Myometrial cell (primary cell): ENCODE results near the gene OR2AE1. TPM values are rescaled to one million over a fixed set of nuclear protein-coding genes. Genes with fewer than 3 reads are reported as not detected.

ENCODE experiments used
- total RNA-seq: library from RNA; depleted of rRNA; stranded (reverse); fragments of >200 nt; gene quantifications from 2 replicates; pipeline ENCODE4 v1.2.3, GENCODE V29; 2015

OR2AE1 gene, protein sequence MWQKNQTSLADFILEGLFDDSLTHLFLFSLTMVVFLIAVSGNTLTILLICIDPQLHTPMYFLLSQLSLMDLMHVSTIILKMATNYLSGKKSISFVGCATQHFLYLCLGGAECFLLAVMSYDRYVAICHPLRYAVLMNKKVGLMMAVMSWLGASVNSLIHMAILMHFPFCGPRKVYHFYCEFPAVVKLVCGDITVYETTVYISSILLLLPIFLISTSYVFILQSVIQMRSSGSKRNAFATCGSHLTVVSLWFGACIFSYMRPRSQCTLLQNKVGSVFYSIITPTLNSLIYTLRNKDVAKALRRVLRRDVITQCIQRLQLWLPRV
- total RNA-seq: not detected in 2 replicates

GRCh38 chr7:99876933-99877332, at the start of gene OR2AE1:
TSS of gene OR2AE1 (minus strand) at chr7:99877033. CDS start at chr7:99877033, 0 bp downstream.

GRCh38 chr7:99918959-99919813, 42.4 kb upstream of the OR2AE1 start, which contains the start of gene TRIM4:
TSS of gene TRIM4 (minus strand) at chr7:99919530. CDS start at chr7:99919401, 129 bp downstream.

Other genes starting within 250 kb of the OR2AE1 start
- gene CYP3A5, start 197.0 kb downstream of the OR2AE1 start, total RNA-seq: 0.89 and 3.2 TPM in 2 replicates
- gene CYP3A7, start 141.8 kb downstream of the OR2AE1 start, total RNA-seq: not detected in 2 replicates
- gene CYP3A4, start 92.8 kb downstream of the OR2AE1 start, total RNA-seq: not detected in 2 replicates
- gene CYP3A43, start 49.0 kb downstream of the OR2AE1 start, total RNA-seq: not detected in 2 replicates
- gene TRIM4, start 42.5 kb upstream of the OR2AE1 start, total RNA-seq: 22.5 and 28.9 TPM in 2 replicates
- gene GJC3, start 52.6 kb upstream of the OR2AE1 start, total RNA-seq: not detected in 2 replicates
- gene AZGP1, start 99.0 kb upstream of the OR2AE1 start, total RNA-seq: not detected in 2 replicates
- gene ZKSCAN1, start 138.6 kb upstream of the OR2AE1 start, total RNA-seq: 10.1 and 14.7 TPM in 2 replicates
- gene ZSCAN21, start 172.7 kb upstream of the OR2AE1 start, total RNA-seq: 11.3 and 21.6 TPM in 2 replicates
- 14.7 and 22.5 TPM in 2 replicates for gene ZNF3, start 204.7 kb upstream of the OR2AE1 start, total RNA-seq
- 159 and 183 TPM in 2 replicates for gene COPS6, start 211.9 kb upstream of the OR2AE1 start, total RNA-seq
- 138 and 153 TPM in 2 replicates for gene MCM7, start 224.4 kb upstream of the OR2AE1 start, total RNA-seq
- 40.9 and 95.7 TPM in 2 replicates for gene AP4M1, start 224.6 kb upstream of the OR2AE1 start, total RNA-seq
- 92.9 and 113 TPM in 2 replicates for gene TAF6, start 242.3 kb upstream of the OR2AE1 start, total RNA-seq
- gene CNPY4, start 242.6 kb upstream of the OR2AE1 start, total RNA-seq: 40.6 and 41.3 TPM in 2 replicates
- 2.9 and 6.0 TPM in 2 replicates for gene MBLAC1, start 249.9 kb upstream of the OR2AE1 start, total RNA-seq